ENCODE data around the gene UBE2QL1. TPM values are rescaled to one million over a fixed set of nuclear protein-coding genes. Genes with fewer than 3 reads are reported as not detected.
A peak's percentile ranks its signal among the peaks of the same experiment; 100 is the strongest.

The UBE2QL1 gene
- total RNA-seq, 1 donor from 2014 or later = 22.1 TPM

DNA sequence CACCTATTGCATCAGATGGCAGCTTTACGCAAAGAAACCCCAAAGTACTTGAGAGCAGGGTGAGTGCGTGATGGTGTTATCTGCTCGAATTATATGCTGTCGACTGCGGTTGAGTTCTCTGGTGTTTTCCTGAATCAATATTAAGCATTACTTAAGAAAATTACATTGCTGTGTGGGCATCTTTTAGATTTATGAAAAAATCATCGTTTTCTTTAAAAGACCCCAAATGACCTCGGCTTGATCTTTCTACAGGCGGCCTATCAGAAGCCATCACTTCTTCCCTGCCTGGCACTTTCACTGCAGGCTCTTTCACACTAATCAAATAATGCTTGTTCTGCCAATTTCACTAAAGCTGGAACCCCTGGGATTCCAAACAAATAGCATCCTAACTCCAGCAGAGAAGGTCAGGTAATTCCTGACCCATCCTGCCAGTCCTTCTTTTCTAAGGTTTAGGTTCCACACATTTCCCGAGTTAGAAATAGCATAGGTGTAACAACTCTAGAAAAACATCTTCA lies 1.7 kb downstream of the UBE2QL1 start:
- ATAC-seq = no peak
- DNase-seq = no peak
- intact Hi-C loops (cut with micrococcal nuclease) = no loop called here

DNA sequence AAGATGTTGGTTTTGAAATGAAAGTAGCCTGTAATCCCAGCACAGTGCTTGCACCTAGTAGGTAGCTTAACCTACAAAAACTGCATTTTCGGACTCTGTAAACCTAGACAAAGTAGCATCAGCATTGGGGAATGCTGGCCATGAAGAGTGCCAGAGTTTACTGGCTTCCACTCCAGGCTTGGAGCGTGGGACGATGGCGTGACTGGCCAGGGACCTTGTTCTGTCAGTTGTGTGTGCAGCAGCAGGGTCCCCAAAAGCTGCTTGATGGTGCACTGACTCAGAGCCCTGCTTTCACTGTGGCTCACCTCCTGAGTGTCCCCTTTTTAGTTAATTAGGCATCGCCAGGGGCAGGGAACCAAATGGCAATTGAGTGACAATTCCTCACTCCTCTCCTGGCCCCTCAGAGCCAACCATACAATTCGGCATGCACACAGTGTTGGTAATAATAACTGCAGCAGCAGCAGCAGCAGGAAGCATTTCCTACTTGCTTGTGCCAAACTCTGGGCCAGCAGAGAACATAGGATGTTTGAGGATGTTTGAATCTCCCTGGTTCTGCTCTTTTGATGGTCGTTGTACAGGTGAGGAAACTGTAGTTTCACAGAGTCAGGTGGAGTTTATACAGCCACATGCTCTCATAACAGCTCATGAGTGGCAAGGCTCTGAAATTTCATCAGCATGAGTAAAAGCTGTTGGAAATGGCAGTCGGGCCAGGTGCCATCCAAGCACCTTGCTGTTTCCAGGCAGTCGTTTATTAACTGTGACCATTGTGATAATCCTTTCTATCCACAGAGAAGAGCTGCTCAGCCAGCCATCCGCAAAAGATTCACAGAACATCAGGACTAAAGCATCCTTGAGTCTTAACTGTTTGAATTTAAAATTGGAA lies 4.2 kb downstream of the UBE2QL1 start:
- DNase-seq (peak; percentile 64), ATAC-seq (peak; percentile 11)
- intact Hi-C loops (cut with micrococcal nuclease) = no loop called here

DNA sequence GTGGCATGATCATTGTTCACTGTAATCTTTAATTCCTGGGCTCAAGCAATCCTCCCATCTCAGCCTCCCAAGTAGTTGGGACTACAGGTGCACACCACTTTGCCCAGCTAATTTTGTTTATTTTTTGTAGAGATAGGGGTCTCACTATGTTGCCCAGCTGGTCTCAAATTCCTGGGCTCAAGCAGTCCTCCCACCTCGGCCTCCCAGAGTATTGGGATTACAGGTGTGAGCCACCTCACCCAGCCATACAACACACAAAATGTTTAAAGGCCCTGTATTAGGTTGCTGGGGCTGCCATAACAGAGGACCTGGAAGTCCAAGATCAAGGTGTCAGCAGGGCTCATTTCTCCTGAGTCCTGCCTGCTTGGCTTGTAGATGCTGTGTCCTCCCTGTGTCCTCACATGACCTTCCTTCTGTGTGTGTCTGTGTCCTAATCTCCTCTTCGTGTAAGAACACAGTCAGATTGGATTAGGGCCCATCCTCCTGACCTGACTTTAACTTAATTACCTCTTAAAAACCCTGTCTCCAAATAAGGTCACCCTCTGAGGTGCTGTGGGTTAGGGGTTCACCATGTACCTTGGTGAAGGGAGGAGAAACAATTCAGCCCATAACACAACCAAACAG lies 5.4 kb downstream of the UBE2QL1 start:
- no peak for DNase-seq
- ATAC-seq = peak; percentile 35
- intact Hi-C loops (cut with micrococcal nuclease) = no loop called here

DNA sequence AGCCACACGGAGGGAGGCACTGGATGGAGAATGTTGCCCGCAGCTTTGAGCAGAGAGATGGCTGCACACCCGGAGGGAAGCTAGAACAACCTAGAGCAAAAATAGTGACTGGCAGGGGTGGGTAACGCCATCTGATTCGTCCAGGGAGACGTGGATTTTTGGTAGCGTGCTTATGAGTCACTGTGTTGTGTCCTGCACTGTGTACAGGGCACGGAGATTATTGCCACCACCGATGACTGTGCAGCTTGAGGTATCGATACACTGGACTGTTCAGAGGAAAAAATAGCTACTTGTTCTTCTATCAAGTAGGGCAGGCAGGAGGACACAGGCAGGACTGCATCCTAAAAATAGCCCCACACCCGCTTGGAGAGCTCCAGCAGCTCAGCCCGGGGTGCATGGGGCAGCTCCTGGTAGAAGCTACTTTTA lies 6.0 kb downstream of the UBE2QL1 start:
- peak; percentile 61 for DNase-seq
- peak; percentile 84 for ATAC-seq
- intact Hi-C loops (cut with micrococcal nuclease) = no loop called here

DNA sequence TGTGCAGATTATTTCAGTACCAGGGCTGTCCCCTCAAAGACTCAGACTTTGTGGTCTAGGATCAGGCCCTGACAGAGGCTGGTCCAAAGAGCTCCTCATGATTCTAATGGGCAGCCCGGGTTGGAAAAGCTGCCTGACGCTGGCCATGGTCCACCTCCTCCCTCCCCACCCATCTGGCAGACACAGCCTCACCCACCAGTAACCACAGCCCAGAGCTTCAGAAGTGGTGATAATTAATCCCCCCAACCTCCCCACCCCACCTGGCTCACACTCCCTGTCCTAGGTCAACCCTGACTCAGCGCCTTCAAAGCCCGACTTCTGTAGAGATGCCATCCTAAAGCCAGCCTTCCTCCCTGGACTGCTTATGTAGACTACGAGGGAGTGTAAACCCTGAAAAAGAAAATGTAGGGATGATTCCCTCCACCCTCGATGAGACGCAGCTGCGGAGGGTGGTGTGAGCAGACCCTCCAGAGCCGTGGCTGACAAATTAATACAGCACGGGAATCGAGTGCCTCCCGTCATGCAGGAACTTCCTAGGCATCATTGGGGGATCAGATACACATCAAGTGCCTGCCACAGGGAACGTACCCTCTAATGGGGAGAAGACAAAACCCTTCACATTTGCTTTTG lies 7.0 kb downstream of the UBE2QL1 start:
- DNase-seq (no peak), ATAC-seq (peak; percentile 54)
- intact Hi-C loops (cut with micrococcal nuclease) = no loop called here

GRCh38 chr5:6456766-6457370 lies 8.2 kb downstream of the UBE2QL1 start:
- DNase-seq (no peak), ATAC-seq (no peak)
- intact Hi-C loops (cut with micrococcal nuclease) = no loop called here

DNA sequence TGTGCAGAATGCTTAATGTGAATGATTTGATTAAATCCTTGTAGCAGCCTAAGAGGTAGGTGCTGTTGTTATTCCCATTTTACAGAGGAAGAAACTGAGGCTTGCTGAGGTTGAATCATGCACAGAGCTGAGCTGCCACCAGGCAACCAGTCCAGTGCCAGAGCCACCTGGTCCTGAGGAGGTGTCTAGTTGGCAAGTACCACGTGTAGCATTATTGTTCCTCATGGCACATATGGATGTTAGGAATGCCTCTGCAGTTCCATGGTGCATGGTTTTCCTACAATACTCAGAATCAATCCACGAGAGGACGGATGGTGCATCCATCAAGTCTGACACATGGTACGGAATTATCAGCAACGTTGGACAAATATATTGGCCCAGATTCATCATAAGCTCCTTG lies 8.9 kb downstream of the UBE2QL1 start:
- ATAC-seq (no peak), DNase-seq (no peak)
- intact Hi-C loops (cut with micrococcal nuclease) = no loop called here

DNA sequence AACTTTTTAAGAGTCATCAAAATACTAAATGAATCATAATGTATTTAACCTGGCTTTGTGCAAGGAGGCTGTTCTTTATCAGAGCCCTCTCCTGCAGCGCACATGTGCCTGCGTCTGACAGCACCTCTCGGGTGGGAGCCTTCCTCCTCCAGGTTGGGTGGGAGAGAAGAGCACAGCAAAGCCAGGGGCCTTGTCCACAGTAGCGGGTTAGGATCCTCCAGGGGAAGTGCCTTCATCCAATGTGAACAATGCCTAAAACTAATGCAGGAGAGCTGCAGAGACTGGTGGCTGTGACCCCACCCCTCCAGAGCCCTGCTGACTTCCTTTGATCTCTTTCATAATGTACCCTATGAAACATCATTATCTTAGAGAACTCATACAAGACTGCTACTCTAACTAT lies 10.2 kb downstream of the UBE2QL1 start:
- no peak for ATAC-seq
- DNase-seq = no peak
- intact Hi-C loops (cut with micrococcal nuclease) = no loop called here

- DNase-seq (no peak), ATAC-seq (no peak)
- intact Hi-C loops (cut with micrococcal nuclease) = no loop called here
Measured at GRCh38 chr5:6459896-6460295, 11.2 kb downstream of the UBE2QL1 start.

GRCh38 chr5:6461006-6461405 lies 12.3 kb downstream of the UBE2QL1 start:
- intact Hi-C loops (cut with micrococcal nuclease) = no loop called here
- DNase-seq (no peak), ATAC-seq (no peak)

DNA sequence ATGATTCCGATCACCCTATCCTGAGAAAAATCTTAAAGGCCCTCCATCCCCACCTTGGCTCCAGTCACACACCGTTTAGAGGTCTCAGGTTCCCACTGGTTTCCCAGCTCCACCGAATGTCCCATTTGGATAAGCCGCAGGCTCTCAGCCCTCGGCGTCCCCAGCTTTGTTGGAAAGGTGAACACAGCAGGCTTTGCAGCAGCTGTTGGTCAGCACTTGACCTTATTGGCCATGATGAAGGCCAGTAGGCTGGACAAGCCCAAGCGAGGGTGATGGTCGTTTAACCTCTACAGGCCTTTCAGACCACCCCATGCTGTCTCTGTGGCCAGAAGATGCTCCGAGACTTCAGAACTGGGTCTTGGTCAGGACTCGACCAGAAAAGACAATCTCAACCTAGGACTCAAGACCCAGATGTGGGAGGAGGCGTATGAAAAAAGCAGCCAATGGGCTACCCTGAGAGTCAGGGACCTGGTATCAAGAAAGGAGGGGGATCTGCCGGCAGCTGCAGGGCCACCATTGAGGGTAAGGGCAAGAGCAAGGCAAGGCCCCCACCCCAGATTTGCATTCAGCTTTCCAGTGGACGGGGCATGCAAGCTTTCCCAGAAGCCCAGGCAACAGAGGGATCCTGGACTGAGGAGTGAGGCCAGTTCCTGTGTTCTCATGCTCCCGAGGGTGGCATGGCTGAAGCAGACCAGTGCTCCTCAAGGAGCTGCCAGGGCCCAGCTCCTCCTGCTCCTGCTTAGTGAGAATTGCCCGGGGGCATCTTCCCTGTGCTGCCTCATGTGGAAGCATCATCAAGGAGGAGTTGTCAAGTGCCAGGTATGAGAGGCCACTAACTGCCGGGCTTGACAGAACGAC lies 13.4 kb downstream of the UBE2QL1 start:
- ATAC-seq = no peak
- intact Hi-C loops (cut with micrococcal nuclease) = no loop called here

DNA sequence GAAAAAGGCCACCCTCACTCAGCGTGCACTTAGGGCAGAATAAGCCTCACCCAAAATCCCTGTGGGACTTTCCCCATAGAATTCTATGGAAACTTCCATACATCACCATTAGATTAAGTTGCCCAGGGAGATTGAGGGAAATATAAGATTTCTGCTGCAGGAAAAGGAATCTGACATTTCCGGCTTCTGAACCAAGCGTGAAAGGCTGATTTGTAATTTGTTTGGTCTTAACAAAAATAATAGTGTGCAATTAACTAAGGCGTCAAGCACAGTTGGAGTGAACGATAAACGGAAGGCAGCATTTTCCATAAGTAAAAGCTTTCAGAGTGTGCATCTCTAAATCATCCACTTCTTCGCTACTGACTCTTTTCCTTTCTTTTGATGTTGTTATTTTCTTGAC lies 14.0 kb downstream of the UBE2QL1 start:
- DNase-seq (no peak), ATAC-seq (no peak)
- intact Hi-C loops (cut with micrococcal nuclease) = no loop called here

More for the DNA sequence above, 13.4 kb downstream of the UBE2QL1 start:
- DNase-seq = no peak

- ATAC-seq (peak; percentile 51), DNase-seq (no peak)
- intact Hi-C loops (cut with micrococcal nuclease) = no loop called here
Measured at GRCh38 chr5:6464441-6464840, 15.8 kb downstream of the UBE2QL1 start.

DNA sequence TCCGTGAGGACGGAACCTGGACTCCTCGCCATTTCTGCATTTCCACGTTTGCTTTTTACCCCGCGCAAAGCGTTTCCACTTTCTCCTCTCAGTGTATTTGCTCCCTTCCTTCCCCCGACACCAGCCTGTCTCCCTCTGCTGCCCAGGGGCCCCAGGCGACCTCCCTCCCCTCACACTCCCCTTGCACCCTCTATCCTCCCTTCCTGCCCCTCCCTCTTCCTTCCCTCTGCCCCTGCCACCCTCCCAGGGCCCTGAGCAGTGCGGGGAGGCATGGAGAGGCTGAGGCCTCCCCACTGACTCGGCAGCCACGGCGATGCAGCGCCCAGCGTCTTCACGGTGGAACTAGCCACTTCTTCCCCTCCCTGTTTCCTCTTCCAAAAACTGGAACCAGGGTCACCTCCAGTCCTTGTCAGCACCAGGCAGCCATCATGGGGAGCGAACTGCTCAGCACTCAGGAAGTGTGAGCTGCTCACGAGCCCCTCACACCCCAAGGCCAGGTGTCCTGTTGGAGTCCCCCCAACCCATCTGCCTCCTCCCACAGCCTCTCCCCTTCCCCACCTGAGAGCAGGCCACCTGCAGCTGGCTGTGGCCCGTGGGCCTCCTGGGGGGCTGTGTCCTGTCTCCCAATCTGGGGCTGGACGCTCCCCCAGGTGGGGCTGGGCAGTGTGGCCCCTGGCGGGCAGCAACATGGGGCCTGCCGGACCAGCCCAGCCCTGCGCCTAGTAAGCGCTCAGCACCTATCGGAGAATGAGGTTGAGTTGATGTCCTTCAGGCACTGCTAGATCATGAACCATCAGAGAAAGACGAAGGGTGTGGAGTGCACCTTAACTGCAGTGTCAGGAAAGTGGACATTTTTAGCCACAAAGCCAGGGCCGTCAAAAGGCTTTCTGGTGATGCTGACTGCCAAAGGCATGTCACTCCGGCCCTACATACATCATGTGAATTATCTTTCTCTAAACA lies 17.5 kb downstream of the UBE2QL1 start:
- ATAC-seq (peak; percentile 9), DNase-seq (no peak)
- intact Hi-C loops (cut with micrococcal nuclease) = no loop called here

GRCh38 chr5:6466975-6467567 lies 18.4 kb downstream of the UBE2QL1 start:
- ATAC-seq (no peak), DNase-seq (no peak)
- intact Hi-C loops (cut with micrococcal nuclease) = no loop called here

- intact Hi-C loops (cut with micrococcal nuclease) = no loop called here
- no peak for ATAC-seq
- DNase-seq = no peak
Measured at GRCh38 chr5:6467591-6467990, 18.9 kb downstream of the UBE2QL1 start.

DNA sequence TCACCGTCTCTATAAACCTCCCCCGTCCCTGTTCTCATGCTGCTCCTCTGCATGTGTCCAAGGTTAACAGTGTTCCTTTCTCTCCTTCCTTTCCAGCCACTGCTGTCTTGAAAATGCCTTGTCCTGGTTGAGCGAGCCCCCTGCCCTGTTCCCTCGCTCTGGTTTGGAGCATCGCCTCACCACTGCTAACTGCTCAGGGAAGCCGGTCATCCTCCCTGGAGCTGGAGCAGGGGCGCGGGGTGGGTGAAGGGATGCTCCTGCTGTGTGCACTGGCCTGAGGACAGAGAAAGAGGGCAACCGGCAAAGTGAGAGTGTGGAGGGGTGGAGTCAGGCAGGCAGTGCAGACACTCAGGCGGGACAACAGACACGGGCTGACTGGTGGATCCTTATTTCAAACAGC lies 19.4 kb downstream of the UBE2QL1 start:
- intact Hi-C loops (cut with micrococcal nuclease) = no loop called here
- ATAC-seq = peak; percentile 55

More for the DNA sequence above, 19.4 kb downstream of the UBE2QL1 start:
- DNase-seq = no peak

Measured in left ventricle myocardium superior (tissue), 1 donor.